Keratinocyte (primary cell): ENCODE measurements around the gene PSG1. TPM values are rescaled to one million over a fixed set of nuclear protein-coding genes. Genes with fewer than 3 reads are reported as not detected.
"Not testable (repeated sequence)": the region's sequence is repeated elsewhere in the genome, so short reads cannot be mapped to it uniquely, and the experiment has no call there.

Source experiments
- DNase-seq: peaks from one replicate; pipeline ENCODE4 v3.0.0-alpha.2; 2011; ENCODE audit warnings: low read depth, missing footprints, low spot score
- FAIRE-seq: peaks from 2 replicates; lab custom pipeline; 2011; peaks lifted over from hg19 to GRCh38; lab: Jason Lieb, UNC
- H2AFZ ChIP-seq: 2 replicates; pipeline ENCODE4 v1.6.0; 2012; ENCODE audit warnings: low read length, control low read depth, inconsistent platforms; ENCODE audit not compliant: control insufficient read depth
- H3K27ac ChIP-seq: 2 replicates; pipeline ENCODE4 v1.5.1; 2011; ENCODE audit warnings: low read length; ENCODE audit not compliant: control insufficient read depth, insufficient read depth
- H3K27me3 ChIP-seq: 3 replicates; pipeline ENCODE4 v1.6.0; 2011; ENCODE audit warnings: low read length; ENCODE audit not compliant: control insufficient read depth, insufficient read depth; ENCODE audit errors: extremely low read depth
- H3K36me3 ChIP-seq, 2 experiments: 2 replicates in 1 of 2; 3 replicates in 1 of 2; pipeline ENCODE4 v1.5.1; 2011; ENCODE audit warnings: low read length in 2 of 2, mild to moderate bottlenecking in 1 of 2; ENCODE audit not compliant: control insufficient read depth in 2 of 2, insufficient read depth in 2 of 2; ENCODE audit errors: extremely low read depth in 1 of 2
- H3K4me1 ChIP-seq: 3 replicates; pipeline ENCODE4 v1.5.1; 2011; ENCODE audit warnings: low read length; ENCODE audit not compliant: control insufficient read depth, insufficient read depth; ENCODE audit errors: extremely low read depth
- H3K4me2 ChIP-seq: 3 replicates; pipeline ENCODE4 v1.6.0; 2011; ENCODE audit warnings: low read depth, low read length; ENCODE audit not compliant: control insufficient read depth, insufficient read depth; ENCODE audit errors: extremely low read depth
- H3K4me3 ChIP-seq, 3 experiments: fragments of 200-600 bp in 1 of 3; sonication (generic) in 1 of 3; 2 replicates in 2 of 3; 3 replicates in 1 of 3; pipeline ENCODE4 v1.5.1; 2011 to 2016; ENCODE audit warnings: low read length in 3 of 3, mild to moderate bottlenecking in 3 of 3, control low read depth in 2 of 3, inconsistent platforms in 1 of 3, low read depth in 1 of 3, mixed read lengths in 1 of 3, mixed run types in 1 of 3, moderate library complexity in 1 of 3; ENCODE audit not compliant: control insufficient read depth in 2 of 3, insufficient read depth in 2 of 3; ENCODE audit errors: extremely low read depth in 1 of 3
- H3K79me2 ChIP-seq: 2 replicates; pipeline ENCODE4 v1.6.0; 2012; ENCODE audit warnings: low read length; ENCODE audit not compliant: control insufficient read depth, insufficient read depth
- H3K9ac ChIP-seq: 3 replicates; pipeline ENCODE4 v1.6.0; 2011; ENCODE audit warnings: low read length; ENCODE audit not compliant: control insufficient read depth, insufficient read depth; ENCODE audit errors: extremely low read depth
- H3K9me1 ChIP-seq: 3 replicates; pipeline ENCODE4 v1.6.0; 2011; ENCODE audit warnings: low read length; ENCODE audit not compliant: control insufficient read depth, insufficient read depth; ENCODE audit errors: extremely low read depth
- H3K9me3 ChIP-seq: 2 replicates; pipeline ENCODE4 v1.5.1; 2012; ENCODE audit warnings: low read depth, low read length; ENCODE audit not compliant: control insufficient read depth
- H4K20me1 ChIP-seq: 3 replicates; pipeline ENCODE4 v1.6.0; 2011; ENCODE audit warnings: low read length; ENCODE audit not compliant: control insufficient read depth, insufficient read depth; ENCODE audit errors: extremely low read depth
- EZH2 ChIP-seq: IDR thresholded peaks from one replicate; pipeline ENCODE4 v1.6.1; 2012; ENCODE audit warnings: inconsistent platforms, mild to moderate bottlenecking, low read length, moderate library complexity
- dilution Hi-C: fragments of 300-500 bp; cut with MboI; formaldehyde crosslinking; loops from one replicate; pipeline ENCODE4 v1.7.0; 2020; ENCODE audit warnings: low sequenced_read_pairs; ENCODE audit not compliant: extremely low pct_ligation_motif_present
- polyA plus RNA-seq, 5 experiments: library from polyadenylated mRNA; depleted of rRNA in 3 of 5; stranded (reverse) in 3 of 5; stranded (forward) in 1 of 5; unstranded in 1 of 5; fragments of >200 nt; gene quantifications; 1 replicate in 1 of 5; 2 replicates in 3 of 5; 3 replicates in 1 of 5; pipeline versions ENCODE4 v1.2.1 to v1.2.3, GENCODE V29; 2011 to 2012; ENCODE audit warnings: missing spikeins in 2 of 5, low read depth in 1 of 5, low replicate concordance in 1 of 5
- TF ChIP-seq, protein P1 (sequence below), 3 experiments: IDR thresholded peaks in 1 of 3; conservative IDR thresholded peaks in 1 of 3; optimal IDR thresholded peaks in 1 of 3; 2 replicates in 2 of 3; 3 replicates in 1 of 3; pipeline versions ENCODE3 to v1.5.1; 2011; ENCODE audit warnings: low read length in 3 of 3, mild to moderate bottlenecking in 3 of 3, moderate library complexity in 2 of 3, control low read depth in 1 of 3, inconsistent platforms in 1 of 3; ENCODE audit not compliant: insufficient read depth in 2 of 3; ENCODE audit errors: extremely low read depth in 1 of 3

The PSG1 gene
- polyA plus RNA-seq, 1 donor (not counting 4 experiments of a cell fraction or from before 2014, with no cell fraction given) = 0.24 TPM

DNA sequence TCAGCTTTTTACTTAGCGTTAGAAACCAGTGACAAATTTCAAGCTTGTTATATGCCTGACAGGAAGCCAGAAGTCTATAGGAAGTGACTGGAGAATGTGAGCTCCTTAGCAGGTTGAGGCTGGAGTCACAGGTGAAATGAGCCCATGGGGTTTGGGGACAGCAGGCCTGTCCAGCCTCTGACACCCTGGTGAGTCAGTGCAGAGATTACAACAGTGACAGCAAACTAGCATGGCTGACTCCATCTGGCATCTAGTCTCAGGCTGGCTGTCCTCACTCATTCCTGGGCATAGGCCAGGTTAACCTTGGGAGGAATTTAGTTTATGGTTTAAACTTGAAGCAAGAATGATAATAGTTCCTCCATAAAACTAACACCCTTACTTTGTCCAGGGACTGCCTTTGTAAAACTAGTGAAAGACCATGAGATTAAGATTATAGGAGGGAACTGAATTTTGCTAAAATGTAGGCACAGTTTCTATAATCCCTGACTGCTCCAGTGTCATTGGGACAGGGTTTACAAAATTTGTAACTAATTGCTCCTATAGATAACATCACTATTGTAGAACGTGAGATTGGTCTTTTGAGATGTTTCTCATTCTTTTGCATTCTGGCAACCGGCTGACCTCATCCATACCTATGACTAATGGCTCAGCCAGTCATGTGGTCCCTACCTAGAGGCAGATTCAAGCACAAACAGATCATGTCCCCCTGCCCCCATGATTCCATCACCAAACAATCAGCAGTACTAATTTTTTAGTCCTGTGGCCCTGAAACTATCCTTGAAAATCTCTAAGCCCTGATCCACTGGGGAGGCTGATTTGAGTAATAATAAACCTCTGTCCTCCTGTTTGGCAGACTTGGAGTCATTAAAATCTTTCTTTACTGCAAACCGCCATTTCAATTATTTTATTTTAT lies 4.4 kb downstream of the PSG1 start:
- DNase-seq, dilution Hi-C loops, H3K9me3 ChIP-seq, H3K27me3 ChIP-seq, H3K36me3 ChIP-seq, H3K79me2 ChIP-seq, H4K20me1 ChIP-seq, H3K4me3 ChIP-seq, H3K9me1 ChIP-seq, H2AFZ ChIP-seq: not testable (repeated sequence)
- peak overlapping the region; percentile 67 for H3K9ac ChIP-seq
- H3K4me1 ChIP-seq = peaks cover 28% of the 10 kb centered on the region
- peak; percentile 53 for FAIRE-seq
- peak overlapping the region; percentile 89 for H3K27ac ChIP-seq
- peak overlapping the region; percentile 58 for H3K4me2 ChIP-seq

DNA sequence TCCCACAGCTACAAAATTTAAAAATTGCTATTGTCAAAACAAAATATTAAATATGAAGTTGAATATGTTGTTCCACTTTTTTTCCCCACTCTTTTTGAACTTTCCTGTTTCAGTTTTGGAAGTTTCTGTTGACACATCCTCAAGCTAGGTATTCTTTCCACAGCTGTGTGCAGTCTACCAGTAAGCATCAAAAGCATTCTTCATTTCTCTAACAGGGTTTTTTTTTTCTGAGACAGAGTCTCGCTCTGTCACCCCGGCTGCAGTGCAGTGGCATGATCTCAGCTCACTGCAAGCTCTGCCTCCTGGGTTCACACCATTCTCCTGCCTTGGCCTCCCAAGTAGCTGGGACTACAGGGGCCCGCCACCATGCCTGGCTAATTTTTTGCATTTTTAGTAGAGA lies 5.4 kb downstream of the PSG1 start:
- H3K4me3 ChIP-seq, H4K20me1 ChIP-seq, H3K79me2 ChIP-seq, dilution Hi-C loops, H3K27me3 ChIP-seq, H3K9me1 ChIP-seq, DNase-seq, H3K9me3 ChIP-seq, H3K9ac ChIP-seq, FAIRE-seq, H3K36me3 ChIP-seq, H2AFZ ChIP-seq, H3K4me2 ChIP-seq: not testable (repeated sequence)
- Histone ChIP-seq H3K27ac (peak overlapping the region; percentile 89), H3K4me1 (peaks cover 28% of the 10 kb centered on the region)

DNA sequence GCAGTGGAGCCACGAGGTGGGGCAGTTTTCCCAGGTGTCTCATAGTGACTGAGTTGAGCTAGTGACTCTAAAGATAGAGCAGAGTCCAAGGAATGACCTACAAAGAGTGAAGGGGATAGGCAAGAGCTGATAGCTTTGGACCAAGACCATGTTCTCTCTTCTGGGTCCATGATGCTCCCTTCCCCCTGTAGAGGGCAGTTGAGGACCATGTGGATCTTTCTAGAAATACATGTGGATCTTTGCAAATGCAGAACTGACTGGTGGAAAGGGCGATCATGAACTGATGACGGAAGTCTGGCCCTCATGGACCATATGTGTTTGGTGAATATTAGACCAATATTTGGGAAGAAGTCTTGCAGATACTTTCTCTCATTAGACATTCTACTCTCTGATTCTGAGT lies 6.9 kb downstream of the PSG1 start:
- no peaks in the 10 kb centered on the region for H4K20me1 ChIP-seq
- no peaks in the 10 kb centered on the region for H3K9me3 ChIP-seq
- H3K4me2 ChIP-seq = no peak overlapping the region
- H3K79me2 ChIP-seq = no peaks in the 10 kb centered on the region
- no peaks in the 10 kb centered on the region for H3K36me3 ChIP-seq
- H3K27ac ChIP-seq = no peak overlapping the region
- no peak for TF ChIP-seq EZH2
- TF ChIP-seq, protein P1, sequence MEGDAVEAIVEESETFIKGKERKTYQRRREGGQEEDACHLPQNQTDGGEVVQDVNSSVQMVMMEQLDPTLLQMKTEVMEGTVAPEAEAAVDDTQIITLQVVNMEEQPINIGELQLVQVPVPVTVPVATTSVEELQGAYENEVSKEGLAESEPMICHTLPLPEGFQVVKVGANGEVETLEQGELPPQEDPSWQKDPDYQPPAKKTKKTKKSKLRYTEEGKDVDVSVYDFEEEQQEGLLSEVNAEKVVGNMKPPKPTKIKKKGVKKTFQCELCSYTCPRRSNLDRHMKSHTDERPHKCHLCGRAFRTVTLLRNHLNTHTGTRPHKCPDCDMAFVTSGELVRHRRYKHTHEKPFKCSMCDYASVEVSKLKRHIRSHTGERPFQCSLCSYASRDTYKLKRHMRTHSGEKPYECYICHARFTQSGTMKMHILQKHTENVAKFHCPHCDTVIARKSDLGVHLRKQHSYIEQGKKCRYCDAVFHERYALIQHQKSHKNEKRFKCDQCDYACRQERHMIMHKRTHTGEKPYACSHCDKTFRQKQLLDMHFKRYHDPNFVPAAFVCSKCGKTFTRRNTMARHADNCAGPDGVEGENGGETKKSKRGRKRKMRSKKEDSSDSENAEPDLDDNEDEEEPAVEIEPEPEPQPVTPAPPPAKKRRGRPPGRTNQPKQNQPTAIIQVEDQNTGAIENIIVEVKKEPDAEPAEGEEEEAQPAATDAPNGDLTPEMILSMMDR (optimal IDR thresholded peaks at IDR 0.05 in 1 of 3, IDR thresholded peaks at IDR 0.05 in 1 of 3, conservative IDR thresholded peaks at IDR 0.05 in 1 of 3; ENCODE audit: extremely low read depth in 1 of 3, insufficient read depth in 2 of 3, low read length in 3 of 3) = peak in 2 of 3 experiments; percentile 16 to 17
- peaks cover 2% of the 10 kb centered on the region for H3K9me1 ChIP-seq
- FAIRE-seq (peak; percentile 55), DNase-seq (no peak)
- no peak overlapping the region for H3K9ac ChIP-seq
- no peak overlapping the region for H2AFZ ChIP-seq
- H3K4me3 ChIP-seq = no peak overlapping the region
- dilution Hi-C loops = no loop called here
- H3K27me3 ChIP-seq = no peaks in the 10 kb centered on the region
- H3K4me1 ChIP-seq = peaks cover 28% of the 10 kb centered on the region
